HepG2 (cell line): Measurements from ENCODE around the gene ZFP90. TPM values are rescaled to one million over a fixed set of nuclear protein-coding genes. Genes with fewer than 3 reads are reported as not detected.
A peak's percentile ranks its signal among the peaks of the same experiment; 100 is the strongest.

Source experiments
- BRD4 ChIP-seq: sonication (generic); formaldehyde crosslinking; IDR thresholded peaks from 2 replicates; pipeline ENCODE4 v1.4.0; 2020; ENCODE audit warnings: missing genetic modification reagents
- CHD2 ChIP-seq: IDR thresholded peaks from 2 replicates; pipeline ENCODE4 v1.6.1; 2011; ENCODE audit warnings: low read depth, low read length, improper control_type of control experiment
- DMTF1 ChIP-seq: sonication (generic); formaldehyde crosslinking; IDR thresholded peaks from 2 replicates; pipeline ENCODE4 v1.4.0; 2020; ENCODE audit warnings: mild to moderate bottlenecking, missing genetic modification reagents
- EP300 ChIP-seq, 3 experiments: sonication (generic) in 1 of 3; formaldehyde crosslinking in 1 of 3; IDR thresholded peaks; 2 replicates each; pipeline versions ENCODE4 v1.5.1 to v1.6.1; 2011 to 2020; ENCODE audit warnings: low read depth in 2 of 3, low read length in 2 of 3, borderline replicate concordance in 1 of 3, improper control_type of control experiment in 1 of 3, mild to moderate bottlenecking in 1 of 3, missing genetic modification reagents in 1 of 3, moderate library complexity in 1 of 3
- FOXC1 ChIP-seq: sonication (generic); formaldehyde crosslinking; IDR thresholded peaks from 2 replicates; pipeline ENCODE4 v1.8.0; 2022; ENCODE audit warnings: mild to moderate bottlenecking, missing genetic modification reagents, borderline replicate concordance
- HNRNPH1 ChIP-seq: fragments of 200-400 bp; formaldehyde crosslinking; optimal IDR thresholded peaks from 2 replicates; pipeline ENCODE3; 2017; ENCODE audit warnings: mild to moderate bottlenecking, low read depth, low read length
- HNRNPLL ChIP-seq: fragments of 200-400 bp; formaldehyde crosslinking; IDR thresholded peaks from 2 replicates; pipeline ENCODE4 v1.6.1; 2017; ENCODE audit warnings: mild to moderate bottlenecking, low read depth, low read length; ENCODE audit not compliant: poor library complexity, severe bottlenecking
- HOXD1 ChIP-seq: sonication (generic); formaldehyde crosslinking; IDR thresholded peaks from 2 replicates; pipeline ENCODE4 v1.5.0; 2020; ENCODE audit warnings: missing genetic modification reagents
- IKZF1 ChIP-seq: fragments of 450-650 bp; IDR thresholded peaks from 2 replicates; pipeline ENCODE4 v1.7.1; 2016
- KDM5A ChIP-seq: fragments of 200-600 bp; sonication (generic); IDR thresholded peaks from 2 replicates; pipeline ENCODE4 v1.7.0; 2018; ENCODE audit warnings: antibody characterized with exemption, mild to moderate bottlenecking, low read length, borderline replicate concordance
- KLF16 ChIP-seq, 2 experiments: sonication (generic) in 1 of 2; formaldehyde crosslinking in 1 of 2; IDR thresholded peaks; 2 replicates each; pipeline versions ENCODE4 v1.6.1 to v1.8.0; 2016 to 2023; ENCODE audit warnings: missing genetic modification reagents in 2 of 2, missing compliant biosample characterization in 1 of 2
- MATR3 ChIP-seq: sonication (generic); formaldehyde crosslinking; IDR thresholded peaks from 2 replicates; pipeline ENCODE4 v1.4.0; 2020; ENCODE audit warnings: missing genetic modification reagents
- MEF2D ChIP-seq: sonication (generic); formaldehyde crosslinking; IDR thresholded peaks from 2 replicates; pipeline ENCODE4 v1.5.1; 2020; ENCODE audit warnings: mild to moderate bottlenecking, missing genetic modification reagents
- MTA1 ChIP-seq: sonication (generic); formaldehyde crosslinking; IDR thresholded peaks from 2 replicates; pipeline ENCODE4 v1.4.0; 2020; ENCODE audit warnings: missing genetic modification reagents, mild to moderate bottlenecking, borderline replicate concordance
- NAIF1 ChIP-seq: sonication (generic); formaldehyde crosslinking; IDR thresholded peaks from 2 replicates; pipeline ENCODE4 v1.5.0; 2020; ENCODE audit warnings: mild to moderate bottlenecking, missing genetic modification reagents, borderline replicate concordance
- PAWR ChIP-seq: sonication (generic); formaldehyde crosslinking; IDR thresholded peaks from 2 replicates; pipeline ENCODE4 v1.4.0; 2020; ENCODE audit warnings: missing genetic modification reagents, mild to moderate bottlenecking, borderline replicate concordance
- RNF219 ChIP-seq: sonication (generic); formaldehyde crosslinking; IDR thresholded peaks from 2 replicates; pipeline ENCODE4 v1.5.0; 2020; ENCODE audit warnings: mild to moderate bottlenecking, missing genetic modification reagents
- SOX13 ChIP-seq, 3 experiments: fragments of 450-650 bp in 1 of 3; sonication (generic) in 1 of 3; formaldehyde crosslinking in 1 of 3; IDR thresholded peaks in 2 of 3; conservative IDR thresholded peaks in 1 of 3; 2 replicates each; pipeline versions ENCODE4 v1.5.0 to v1.6.1; 2016 to 2020; ENCODE audit warnings: antibody characterized with exemption in 1 of 3, mild to moderate bottlenecking in 1 of 3, missing compliant biosample characterization in 1 of 3, missing genetic modification reagents in 1 of 3, moderate library complexity in 1 of 3
- YY1 ChIP-seq: IDR thresholded peaks from 2 replicates; pipeline ENCODE4 v1.6.1; 2011; ENCODE audit warnings: low read length, low read depth, moderate library complexity, mild to moderate bottlenecking; ENCODE audit not compliant: insufficient read depth, insufficient replicate concordance
- ZC3H4 ChIP-seq: sonication (generic); formaldehyde crosslinking; IDR thresholded peaks from 2 replicates; pipeline ENCODE4 v1.4.0; 2020; ENCODE audit warnings: missing genetic modification reagents, borderline replicate concordance
- ZNF569 ChIP-seq: sonication (generic); formaldehyde crosslinking; IDR thresholded peaks from 2 replicates; pipeline ENCODE4 v1.5.0; 2020; ENCODE audit warnings: mild to moderate bottlenecking, missing genetic modification reagents, moderate library complexity, borderline replicate concordance
- ZNF792 ChIP-seq: IDR thresholded peaks from 2 replicates; pipeline ENCODE4 v1.6.1; 2016
- polyA plus RNA-seq, 8 experiments: library from polyadenylated mRNA; depleted of rRNA in 3 of 8; stranded (reverse) in 7 of 8; unstranded in 1 of 8; fragments of >200 nt; fragmentation: Illumina TruSeq in 4 of 8; extraction: Trizol in 4 of 8; gene quantifications; 2 replicates each; pipeline versions ENCODE4 v1.2.1 to v1.2.3, GENCODE V29; 2011 to 2016; ENCODE audit warnings: low read depth in 4 of 8, missing spikeins in 1 of 8, mixed read lengths in 1 of 8; ENCODE audit not compliant: insufficient read depth in 1 of 8
- total RNA-seq, 5 experiments: library from RNA; depleted of rRNA; stranded (reverse); fragments of >200 nt; fragmentation: Illumina TruSeq; extraction: Trizol; gene quantifications; 2 replicates each; pipeline ENCODE4 v1.2.3, GENCODE V29; 2016; ENCODE audit warnings: low read depth in 1 of 5
- TF ChIP-seq, protein P1 (sequence below): sonication (generic); formaldehyde crosslinking; IDR thresholded peaks from 2 replicates; pipeline ENCODE4 v1.5.1; 2020; ENCODE audit warnings: missing genetic modification reagents, mild to moderate bottlenecking, borderline replicate concordance

The ZFP90 gene
- total and polyA plus RNA-seq, 2 of the 13 experiments (the other 11 are each of a cell fraction or from before 2014, with no cell fraction given), result 17.6 to 18.9 TPM

- TF ChIP-seq DMTF1 (CRISPR knock-in tag) (no peak), EP300 (IDR thresholded peaks at IDR 0.05; ENCODE audit: low read depth in 2 of 2, low read length in 2 of 2) (peak in 1 of 2 experiments; percentile 47; a peak in 1 of 4 replicates), EP300 (CRISPR knock-in tag; IDR thresholded peaks at IDR 0.05; ENCODE audit: borderline replicate concordance) (peak; percentile 41; the same call in 1 of the 2 replicates), HNRNPH1 (no peak), ZNF792 (CRISPR knock-in tag) (peak; percentile 62; the same call in 1 of the 2 replicates), KDM5A (no peak), CHD2 (peak; percentile 37; the same call in 1 of the 2 replicates), MTA1 (CRISPR knock-in tag) (no peak), MEF2D (CRISPR knock-in tag) (peak; percentile 42; the same call in 1 of the 2 replicates), BRD4 (CRISPR knock-in tag) (no peak), RNF219 (CRISPR knock-in tag) (no peak), SOX13 (IDR thresholded peaks at IDR 0.05) (no peak), SOX13 (CRISPR knock-in tag; conservative IDR thresholded peaks at IDR 0.05 in 1 of 2, IDR thresholded peaks at IDR 0.05 in 1 of 2) (no peak), PAWR (CRISPR knock-in tag) (no peak), ZNF569 (CRISPR knock-in tag) (no peak), NAIF1 (no peak), HOXD1 (CRISPR knock-in tag) (0 out of 2 replicates have a peak, but pooled peaks have one; percentile 36), HNRNPLL (peak; percentile 60), IKZF1 (no peak), MATR3 (CRISPR knock-in tag) (no peak), FOXC1 (CRISPR knock-in tag) (0 out of 2 replicates have a peak, but pooled peaks have one; percentile 41), ZC3H4 (CRISPR knock-in tag) (no peak), KLF16 (CRISPR knock-in tag; IDR thresholded peaks at IDR 0.05) (no peak; a peak in 1 of 4 replicates), YY1 (peak; percentile 52)
- TF ChIP-seq, protein P1, sequence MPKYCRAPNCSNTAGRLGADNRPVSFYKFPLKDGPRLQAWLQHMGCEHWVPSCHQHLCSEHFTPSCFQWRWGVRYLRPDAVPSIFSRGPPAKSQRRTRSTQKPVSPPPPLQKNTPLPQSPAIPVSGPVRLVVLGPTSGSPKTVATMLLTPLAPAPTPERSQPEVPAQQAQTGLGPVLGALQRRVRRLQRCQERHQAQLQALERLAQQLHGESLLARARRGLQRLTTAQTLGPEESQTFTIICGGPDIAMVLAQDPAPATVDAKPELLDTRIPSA (CRISPR knock-in tag), result no peak
Measured at GRCh38 chr16:68520649-68521086, 18.4 kb upstream of the ZFP90 start (continued).
